GM12865 (cell line): ENCODE data around the gene FGD6.
A peak's percentile ranks its signal among the peaks of the same experiment; 100 is the strongest.

Experiments
- DNase-seq: peaks from one replicate; pipeline ENCODE4 v3.0.0; 2010; ENCODE audit warnings: low read depth
- H3K4me3 ChIP-seq: 2 replicates; pipeline ENCODE4 v1.5.1; 2011; ENCODE audit warnings: mild to moderate bottlenecking, low read depth, low read length, control low read depth
- CTCF ChIP-seq: IDR thresholded peaks from 2 replicates; pipeline ENCODE4 v1.5.1; 2011; ENCODE audit warnings: low read length, control low read depth, low read depth, inconsistent platforms; ENCODE audit not compliant: insufficient read depth; ENCODE audit errors: missing control alignments

FGD6 gene

GRCh38 chr12:95191060-95191696 is 26.1 kb downstream of the FGD6 start:
- DNase-seq: no peak
- no peak overlapping the region for H3K4me3 ChIP-seq
- TF ChIP-seq CTCF: no peak

DNA sequence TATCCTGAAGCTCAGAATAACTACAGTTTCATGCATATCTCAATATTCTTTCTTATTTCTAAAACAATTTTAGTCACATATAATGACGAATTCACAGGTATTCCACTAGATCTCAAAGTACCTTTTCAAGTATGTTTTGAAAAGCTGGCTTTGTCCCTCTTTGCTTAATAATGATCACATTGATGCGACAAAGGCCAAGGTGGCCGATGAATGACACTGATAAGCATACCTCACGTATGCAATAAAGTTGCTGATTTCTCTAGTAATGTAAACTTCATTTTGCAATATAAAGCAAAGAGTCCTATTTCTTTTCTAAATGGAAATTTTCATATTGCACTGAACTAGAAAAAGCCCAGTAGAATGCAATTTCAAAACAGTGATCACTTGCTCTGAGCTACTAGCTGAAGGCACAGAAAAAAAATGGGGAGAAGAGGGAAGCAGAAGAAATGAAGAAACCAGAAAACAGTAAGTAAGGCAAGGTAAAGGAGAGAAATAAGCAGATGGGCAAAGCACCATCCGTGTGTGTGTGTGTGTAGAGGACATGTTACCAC is 29.3 kb downstream of the FGD6 start:
- H3K4me3 ChIP-seq: no peak overlapping the region
- no peak for DNase-seq
- TF ChIP-seq CTCF: no peak

DNA sequence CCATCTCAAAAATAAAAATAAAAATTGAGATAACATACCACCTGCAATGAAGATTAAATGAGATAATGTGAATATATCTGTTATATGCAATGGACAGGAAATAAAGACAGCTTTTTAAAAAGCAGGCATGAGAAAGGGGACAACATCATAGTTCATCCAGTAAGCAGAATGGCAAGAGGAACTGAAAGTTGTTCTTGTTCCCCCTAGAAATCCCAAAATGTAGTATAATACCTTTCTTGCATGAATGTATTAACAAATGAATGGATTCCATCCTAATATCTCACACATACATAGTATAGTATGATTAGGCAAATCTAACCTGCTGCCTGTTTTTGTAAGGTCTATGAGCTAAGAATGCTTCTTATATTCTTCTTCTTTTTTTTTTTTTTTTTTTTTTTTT is 31.4 kb downstream of the FGD6 start:
- DNase-seq: no peak
- TF ChIP-seq CTCF: no peak
- no peak overlapping the region for H3K4me3 ChIP-seq

GRCh38 chr12:95185072-95185471 is 32.2 kb downstream of the FGD6 start:
- DNase-seq: no peak
- H3K4me3 ChIP-seq: no peak overlapping the region
- no peak for TF ChIP-seq CTCF

DNA sequence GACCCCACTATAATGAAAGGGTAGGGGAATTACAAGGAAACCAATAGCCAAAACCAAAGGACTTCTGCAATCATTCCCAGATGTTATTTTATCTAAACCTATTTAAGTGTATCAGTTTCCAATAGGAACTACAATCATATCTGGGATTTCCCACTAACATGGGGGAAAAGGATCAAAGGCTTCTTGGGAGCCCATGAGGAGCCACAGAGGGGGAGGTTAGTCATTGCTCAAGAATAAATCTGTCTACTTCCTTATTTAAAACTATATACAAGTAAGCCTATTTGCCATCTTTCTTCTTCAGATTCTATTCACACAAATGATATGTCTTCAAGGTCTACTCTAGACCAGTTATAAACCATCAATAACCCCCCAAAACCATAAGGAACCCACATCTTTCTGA is 33.1 kb downstream of the FGD6 start:
- no peak for DNase-seq
- TF ChIP-seq CTCF: no peak
- no peak overlapping the region for H3K4me3 ChIP-seq

DNA sequence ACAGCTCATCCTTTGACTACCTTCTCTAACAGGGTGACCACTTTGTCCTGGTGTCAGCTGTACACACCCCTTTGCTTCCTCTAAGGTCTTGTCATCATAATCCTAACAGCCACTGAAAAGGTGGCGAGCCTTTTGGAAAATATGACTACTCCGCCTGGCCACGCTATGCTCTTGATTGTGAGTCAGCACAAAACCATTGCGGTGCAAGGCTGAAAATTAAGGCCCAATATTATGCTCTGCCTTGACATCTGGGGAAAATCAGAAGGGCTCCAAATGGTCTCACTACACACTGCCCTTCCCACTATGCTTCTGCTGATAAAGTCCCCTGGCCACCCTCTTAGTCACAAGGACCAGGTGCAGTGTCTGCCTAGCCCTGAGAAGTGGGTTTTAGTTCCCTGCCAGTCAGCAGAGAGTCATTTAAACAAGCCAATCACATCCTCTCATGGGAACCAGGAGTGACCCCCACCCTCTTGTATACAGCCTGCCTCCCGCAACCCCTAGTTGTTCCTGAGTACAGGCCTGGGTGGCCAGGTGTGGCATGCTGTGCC is 34.3 kb downstream of the FGD6 start:
- no peak for TF ChIP-seq CTCF
- DNase-seq: peak; percentile 68
- no peak overlapping the region for H3K4me3 ChIP-seq

GRCh38 chr12:95181103-95181502 is 36.2 kb downstream of the FGD6 start:
- no peak for TF ChIP-seq CTCF
- H3K4me3 ChIP-seq: no peak overlapping the region
- DNase-seq: no peak
